Neutrophil (primary cell): ENCODE data around the gene MMRN2.
"Not testable (repeated sequence)": the region's sequence is repeated elsewhere in the genome, so short reads cannot be mapped to it uniquely, and the experiment has no call there.

Source experiments
- H3K27ac ChIP-seq: fragments of 200-600 bp; sonication (generic); 2 replicates; pipeline ENCODE4 v1.5.1; 2016; ENCODE audit warnings: mild to moderate bottlenecking, moderate library complexity
- H3K27me3 ChIP-seq: fragments of 200-600 bp; sonication (generic); 2 replicates; pipeline ENCODE4 v1.6.0; 2016; ENCODE audit warnings: mild to moderate bottlenecking
- H3K36me3 ChIP-seq: fragments of 200-600 bp; sonication (generic); 2 replicates; pipeline ENCODE4 v1.5.1; 2017
- H3K4me1 ChIP-seq, 2 experiments: fragments of 200-600 bp in 1 of 2; sonication (generic) in 1 of 2; 1 replicate in 1 of 2; 2 replicates in 1 of 2; pipeline versions ENCODE4 v1.5.1 to v1.6.1; 2013 to 2016; ENCODE audit warnings: low read depth in 1 of 2, low read length in 1 of 2, mild to moderate bottlenecking in 1 of 2, moderate library complexity in 1 of 2; ENCODE audit not compliant: control insufficient read depth in 1 of 2, insufficient read depth in 1 of 2
- H3K4me3 ChIP-seq, 2 experiments: fragments of 200-600 bp in 1 of 2; sonication (generic) in 1 of 2; 1 replicate in 1 of 2; 2 replicates in 1 of 2; pipeline ENCODE4 v1.5.1; 2013 to 2016; ENCODE audit warnings: low read depth in 1 of 2, low read length in 1 of 2, mild to moderate bottlenecking in 1 of 2, moderate library complexity in 1 of 2
- H3K9me3 ChIP-seq: fragments of 200-600 bp; sonication (generic); 2 replicates; pipeline ENCODE4 v1.5.1; 2016
- CTCF ChIP-seq: fragments of 200-600 bp; sonication (generic); IDR thresholded peaks from 2 replicates; pipeline ENCODE4 v1.5.1; 2016; ENCODE audit warnings: antibody characterized with exemption

MMRN2 gene

GRCh38 chr10:86957471-86958115 lies at the start of gene MMRN2:
MMRN2 (minus strand) TSS chr10:86957615; CDS start chr10:86957541, 74 bp downstream.
- Histone ChIP-seq H3K27ac (no peak within 1 kb of the TSS), H3K4me3 (no peak within 1 kb of the TSS), H3K4me1 (no peaks in the 10 kb centered on the region), H3K27me3 (peaks cover 36% of the 10 kb centered on the region), H3K9me3 (no peaks in the 10 kb centered on the region), H3K36me3 (no peaks in the 10 kb centered on the region)
- no peak for TF ChIP-seq CTCF

- H3K4me1 ChIP-seq, H3K4me3 ChIP-seq, H3K36me3 ChIP-seq, H3K9me3 ChIP-seq, H3K27ac ChIP-seq, H3K27me3 ChIP-seq: not testable (repeated sequence)
These were observed 49.7 kb upstream of the MMRN2 start for GRCh38 chr10:87007124-87007523.

GRCh38 chr10:87000491-87000890 lies 43.1 kb upstream of the MMRN2 start:
- H3K4me1 ChIP-seq = no peaks in the 10 kb centered on the region
- H3K27me3 ChIP-seq = no peaks in the 10 kb centered on the region
- TF ChIP-seq CTCF = no peak
- no peaks in the 10 kb centered on the region for H3K36me3 ChIP-seq
- H3K4me3 ChIP-seq = no peak overlapping the region
- H3K9me3 ChIP-seq = no peaks in the 10 kb centered on the region
- H3K27ac ChIP-seq = no peak overlapping the region

- H3K36me3 ChIP-seq, H3K9me3 ChIP-seq, H3K27me3 ChIP-seq: not testable (repeated sequence)
These were observed 42.5 kb upstream of the MMRN2 start for GRCh38 chr10:86999802-87000403.

GRCh38 chr10:86992929-86993328 lies 35.5 kb upstream of the MMRN2 start:
- no peak for TF ChIP-seq CTCF
- no peak overlapping the region for H3K4me3 ChIP-seq
- H3K27ac ChIP-seq = no peak overlapping the region
- no peaks in the 10 kb centered on the region for H3K4me1 ChIP-seq
- H3K9me3 ChIP-seq = no peaks in the 10 kb centered on the region
- H3K27me3 ChIP-seq = no peaks in the 10 kb centered on the region
- H3K36me3 ChIP-seq = no peaks in the 10 kb centered on the region

More at GRCh38 chr10:86999802-87000403, 42.5 kb upstream of the MMRN2 start:
- not testable (repeated sequence) for H3K27ac ChIP-seq, H3K4me1 ChIP-seq, H3K4me3 ChIP-seq

- Histone ChIP-seq H3K9me3 (no peaks in the 10 kb centered on the region), H3K4me3 (no peak overlapping the region), H3K27me3 (no peaks in the 10 kb centered on the region), H3K4me1 (no peaks in the 10 kb centered on the region), H3K36me3 (no peaks in the 10 kb centered on the region), H3K27ac (no peak overlapping the region)
- no peak for TF ChIP-seq CTCF
These were observed 35.0 kb upstream of the MMRN2 start for GRCh38 chr10:86992456-86992855.

GRCh38 chr10:86991362-86991761 lies 33.9 kb upstream of the MMRN2 start:
- H3K27ac ChIP-seq, H3K4me3 ChIP-seq, H3K9me3 ChIP-seq, H3K27me3 ChIP-seq, H3K36me3 ChIP-seq, H3K4me1 ChIP-seq: not testable (repeated sequence)
